Measurements from ENCODE around the gene KLF9.

The KLF9 gene

GRCh38 chr9:70427161-70427945, 12.9 kb upstream of the KLF9 start:
- no peak overlapping the region for H3K4me3 ChIP-seq (ENCODE audit: low read depth, low read length)
- ChIA-PET CTCF (interaction anchor here (0.7 to 2.3 kb wide), 5 partner anchors 9 to 500 kb away, joined by 3 to 10 read pairs (median 3); partner anchors contain the start of gene KLF9), POLR2A (interaction anchor here (1.7 to 1.8 kb wide), 2 partner anchors 8 to 13 kb away, joined by 5 read pairs; partner anchors contain the start of gene KLF9)
- H3K4me1 ChIP-seq (ENCODE audit: control insufficient read depth, insufficient read depth, low read length): no peaks in the 10 kb centered on the region
- no peaks in the 10 kb centered on the region for H3K9me3 ChIP-seq (ENCODE audit: control insufficient read depth, insufficient read depth, low read depth, low read length)
- H3K27ac ChIP-seq (ENCODE audit: extremely low read depth, low read depth, low read length): no peak overlapping the region
- H3K36me3 ChIP-seq (ENCODE audit: control insufficient read depth in 2 of 2, insufficient read depth in 1 of 2, low read length in 2 of 2): no peaks in the 10 kb centered on the region
- TF ChIP-seq ZBTB20 (tag by site-specific recombination; IDR thresholded peaks at IDR 0.05) (peak; percentile 53; the same call in 1 of the 2 replicates), ZXDB (tag by site-specific recombination; IDR thresholded peaks at IDR 0.05) (no peak)

- no peak overlapping the region for H3K27ac ChIP-seq (ENCODE audit: extremely low read depth, low read depth, low read length)
- POLR2A ChIA-PET: no interaction called here
- no peak overlapping the region for H3K4me3 ChIP-seq (ENCODE audit: low read depth, low read length)
- TF ChIP-seq ZNF24 (tag by site-specific recombination; IDR thresholded peaks at IDR 0.05) (no peak), ZFP37 (tag by site-specific recombination; IDR thresholded peaks at IDR 0.05) (no peak), ZNF830 (tag by site-specific recombination; IDR thresholded peaks at IDR 0.05; ENCODE audit: low read depth) (no peak), ZNF274 (IDR thresholded peaks at IDR 0.05; ENCODE audit: low read length) (no peak), ZNF274 (tag by site-specific recombination; IDR thresholded peaks at IDR 0.05; ENCODE audit: borderline replicate concordance) (no peak), OVOL3 (tag by site-specific recombination; IDR thresholded peaks at IDR 0.05) (no peak), ZNF121 (tag by site-specific recombination; IDR thresholded peaks at IDR 0.05) (no peak), MZF1 (tag by site-specific recombination; IDR thresholded peaks at IDR 0.05; ENCODE audit: borderline replicate concordance) (no peak)
- H3K36me3 ChIP-seq (ENCODE audit: control insufficient read depth in 2 of 2, insufficient read depth in 1 of 2, low read length in 2 of 2): no peaks in the 10 kb centered on the region
- no peaks in the 10 kb centered on the region for H3K9me3 ChIP-seq (ENCODE audit: control insufficient read depth, insufficient read depth, low read depth, low read length)
- CTCF ChIA-PET: interaction anchor here (1.1 kb wide), 1 partner anchor 299 kb away, joined by 3 read pairs; no protein-coding TSS in a partner anchor
- H3K4me1 ChIP-seq (ENCODE audit: control insufficient read depth, insufficient read depth, low read length): peaks cover 8% of the 10 kb centered on the region
Measured at GRCh38 chr9:70425192-70425591, 10.7 kb upstream of the KLF9 start.

- peak; percentile 64 for TF ChIP-seq PRDM4 (tag by site-specific recombination; IDR thresholded peaks at IDR 0.05)
- TF ChIP-seq BCL11B (tag by site-specific recombination; IDR thresholded peaks at IDR 0.05; ENCODE audit: low read depth): no peak
- CTCF ChIA-PET: interaction anchor here (0.6 to 2.0 kb wide), 4 partner anchors 10 to 767 kb away, joined by 3 to 17 read pairs (median 3); no protein-coding TSS in a partner anchor
- no peak overlapping the region for H3K4me3 ChIP-seq (ENCODE audit: low read depth, low read length)
- H3K27ac ChIP-seq (ENCODE audit: extremely low read depth, low read depth, low read length): no peak overlapping the region
- H3K4me1 ChIP-seq (ENCODE audit: control insufficient read depth, insufficient read depth, low read length): peaks cover 8% of the 10 kb centered on the region
- POLR2A ChIA-PET: interaction anchor here (2.3 kb wide), 1 partner anchor 10 kb away, joined by 16 read pairs; no protein-coding TSS in a partner anchor
- no peaks in the 10 kb centered on the region for H3K9me3 ChIP-seq (ENCODE audit: control insufficient read depth, insufficient read depth, low read depth, low read length)
- no peaks in the 10 kb centered on the region for H3K36me3 ChIP-seq (ENCODE audit: control insufficient read depth in 2 of 2, insufficient read depth in 1 of 2, low read length in 2 of 2)
Measured at GRCh38 chr9:70422371-70423043, 8.1 kb upstream of the KLF9 start.

Data from HEK293 (cell line).